MM.1S (cell line): ENCODE data around the gene MCF2L2.

Source experiments
- DNase-seq: peaks from one replicate; pipeline ENCODE4 v3.0.0-alpha.2; 2015
- H2AFZ ChIP-seq: fragments of 300-600 bp; sonication (generic); 2 replicates; pipeline ENCODE4 v1.6.0; 2016; ENCODE audit warnings: antibody characterized with exemption, low read length
- H3F3A ChIP-seq: fragments of 300-600 bp; sonication (generic); 2 replicates; pipeline ENCODE4 v1.6.1; 2016; ENCODE audit warnings: mild to moderate bottlenecking, antibody characterized with exemption, low read length, moderate library complexity, mixed read lengths; ENCODE audit not compliant: insufficient read depth
- H3K27ac ChIP-seq: fragments of 300-600 bp; sonication (generic); 2 replicates; pipeline ENCODE4 v1.5.1; 2016; ENCODE audit warnings: mild to moderate bottlenecking, low read length
- H3K27me3 ChIP-seq: fragments of 300-600 bp; sonication (generic); replicated peaks from 2 replicates; pipeline ENCODE4 v1.6.0; 2016; ENCODE audit warnings: low read length; ENCODE audit not compliant: insufficient read depth
- H3K36me3 ChIP-seq: fragments of 300-600 bp; sonication (generic); replicated peaks from 2 replicates; pipeline ENCODE4 v1.6.1; 2016; ENCODE audit warnings: mild to moderate bottlenecking, low read length, mixed read lengths; ENCODE audit not compliant: insufficient read depth
- H3K4me1 ChIP-seq: fragments of 300-600 bp; sonication (generic); 2 replicates; pipeline ENCODE4 v1.6.1; 2016; ENCODE audit warnings: low read length, mixed read lengths
- H3K4me2 ChIP-seq: fragments of 300-600 bp; sonication (generic); 2 replicates; pipeline ENCODE4 v1.6.0; 2016; ENCODE audit warnings: low read depth, low read length
- H3K4me3 ChIP-seq: fragments of 300-600 bp; sonication (generic); 2 replicates; pipeline ENCODE4 v1.5.1; 2016; ENCODE audit warnings: low read length, mixed read lengths
- H3K79me2 ChIP-seq: fragments of 300-600 bp; sonication (generic); 2 replicates; pipeline ENCODE4 v1.6.1; 2016; ENCODE audit warnings: mixed run types, low read length, mixed read lengths
- H3K9ac ChIP-seq: fragments of 300-600 bp; sonication (generic); 2 replicates; pipeline ENCODE4 v1.6.1; 2016; ENCODE audit warnings: low read length, mixed read lengths
- H3K9me2 ChIP-seq: fragments of 300-600 bp; sonication (generic); replicated peaks from 2 replicates; pipeline ENCODE4 v1.6.1; 2016; ENCODE audit warnings: mild to moderate bottlenecking, low read length, mixed read lengths; ENCODE audit not compliant: insufficient read depth
- H3K9me3 ChIP-seq: fragments of 300-600 bp; sonication (generic); replicated peaks from 2 replicates; pipeline ENCODE4 v1.6.1; 2016; ENCODE audit warnings: mild to moderate bottlenecking, low read length, mixed read lengths; ENCODE audit not compliant: insufficient read depth
- H4K20me1 ChIP-seq: fragments of 300-600 bp; sonication (generic); 2 replicates; pipeline ENCODE4 v1.6.1; 2016; ENCODE audit warnings: mild to moderate bottlenecking, low read length, moderate library complexity, mixed read lengths; ENCODE audit not compliant: insufficient read depth
- EZH2 ChIP-seq: fragments of 300-600 bp; sonication (generic); optimal IDR thresholded peaks from 2 replicates; pipeline ENCODE3; 2017; ENCODE audit warnings: low read depth, mild to moderate bottlenecking, antibody characterized with exemption, low read length, mixed read lengths
- EZH2phosphoT487 ChIP-seq: fragments of 300-600 bp; sonication (generic); IDR thresholded peaks from 2 replicates; pipeline ENCODE4 v1.6.1; 2018; ENCODE audit warnings: antibody characterized with exemption, low read length
- TF ChIP-seq, protein P1 (sequence below): fragments of 300-600 bp; sonication (generic); IDR thresholded peaks from 2 replicates; pipeline ENCODE4 v1.5.1; 2016; ENCODE audit warnings: antibody characterized with exemption, low read length, mixed read lengths

Gene MCF2L2

DNA sequence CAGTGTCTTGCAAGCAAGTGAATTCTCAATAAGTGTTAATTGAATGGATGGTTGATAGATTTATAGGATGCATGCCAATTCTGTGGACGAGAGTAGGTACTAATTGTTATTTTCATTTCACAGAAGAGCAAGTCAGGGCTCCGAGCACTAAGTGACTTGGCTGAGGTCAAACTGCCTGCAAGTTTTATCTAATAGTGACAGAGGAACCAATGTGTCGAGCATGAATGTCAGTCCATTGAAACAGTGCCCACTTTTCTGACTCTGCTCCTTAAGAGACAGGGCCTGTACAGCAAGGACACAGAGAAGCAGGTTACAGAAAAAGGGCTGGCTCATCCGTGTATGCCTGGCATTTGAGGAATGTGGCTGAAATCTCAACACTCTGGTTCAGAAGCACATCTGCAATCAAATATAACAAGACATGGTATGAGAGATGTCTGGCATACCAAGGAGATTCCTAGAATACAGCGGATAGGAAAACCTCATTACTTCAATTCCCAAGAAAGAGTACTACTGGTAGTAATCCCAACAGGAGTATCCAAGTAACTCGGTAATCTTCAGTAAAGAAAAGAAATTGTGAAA is 181.3 kb downstream of the MCF2L2 start:
- Histone ChIP-seq H3F3A (no peaks in the 10 kb centered on the region), H3K27me3 (no peaks in the 10 kb centered on the region), H3K4me2 (no peak overlapping the region), H3K4me3 (no peak overlapping the region), H4K20me1 (no peaks in the 10 kb centered on the region), H3K9me2 (no peaks in the 10 kb centered on the region), H3K9me3 (no peaks in the 10 kb centered on the region), H3K36me3 (no peaks in the 10 kb centered on the region), H3K79me2 (no peaks in the 10 kb centered on the region), H3K4me1 (no peaks in the 10 kb centered on the region), H3K27ac (no peak overlapping the region), H2AFZ (no peak overlapping the region), H3K9ac (no peak overlapping the region)
- DNase-seq: peak; percentile 5
- TF ChIP-seq EZH2 (no peak), EZH2phosphoT487 (no peak)
- TF ChIP-seq, protein P1, sequence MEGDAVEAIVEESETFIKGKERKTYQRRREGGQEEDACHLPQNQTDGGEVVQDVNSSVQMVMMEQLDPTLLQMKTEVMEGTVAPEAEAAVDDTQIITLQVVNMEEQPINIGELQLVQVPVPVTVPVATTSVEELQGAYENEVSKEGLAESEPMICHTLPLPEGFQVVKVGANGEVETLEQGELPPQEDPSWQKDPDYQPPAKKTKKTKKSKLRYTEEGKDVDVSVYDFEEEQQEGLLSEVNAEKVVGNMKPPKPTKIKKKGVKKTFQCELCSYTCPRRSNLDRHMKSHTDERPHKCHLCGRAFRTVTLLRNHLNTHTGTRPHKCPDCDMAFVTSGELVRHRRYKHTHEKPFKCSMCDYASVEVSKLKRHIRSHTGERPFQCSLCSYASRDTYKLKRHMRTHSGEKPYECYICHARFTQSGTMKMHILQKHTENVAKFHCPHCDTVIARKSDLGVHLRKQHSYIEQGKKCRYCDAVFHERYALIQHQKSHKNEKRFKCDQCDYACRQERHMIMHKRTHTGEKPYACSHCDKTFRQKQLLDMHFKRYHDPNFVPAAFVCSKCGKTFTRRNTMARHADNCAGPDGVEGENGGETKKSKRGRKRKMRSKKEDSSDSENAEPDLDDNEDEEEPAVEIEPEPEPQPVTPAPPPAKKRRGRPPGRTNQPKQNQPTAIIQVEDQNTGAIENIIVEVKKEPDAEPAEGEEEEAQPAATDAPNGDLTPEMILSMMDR: no peak

DNA sequence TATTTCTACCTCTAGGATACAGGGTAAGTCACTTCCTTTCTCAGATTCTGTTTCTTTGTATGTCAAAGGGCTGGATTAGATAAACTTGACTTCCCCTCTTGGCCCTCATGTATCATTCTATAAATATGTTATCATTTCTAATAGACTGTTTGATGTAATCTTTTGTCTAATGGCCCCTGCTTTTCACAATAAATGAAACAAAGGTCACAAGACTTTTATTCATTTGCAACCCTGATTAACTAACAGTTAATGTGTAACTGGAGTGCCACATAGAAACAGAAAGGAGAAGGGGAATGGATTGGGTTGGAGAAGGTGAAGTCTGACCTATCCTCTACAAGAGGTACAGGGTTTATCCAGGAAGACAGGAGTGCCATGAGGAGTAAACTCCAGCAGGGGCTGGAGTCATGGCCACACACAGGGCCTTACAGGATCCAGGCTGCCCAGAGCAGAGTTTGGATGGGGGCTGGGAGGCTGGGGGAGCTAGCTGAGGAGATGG is 183.4 kb downstream of the MCF2L2 start:
- H3K9me3 ChIP-seq: no peaks in the 10 kb centered on the region
- H3K79me2 ChIP-seq: no peaks in the 10 kb centered on the region
- no peak for TF ChIP-seq EZH2phosphoT487
- H3K36me3 ChIP-seq: no peaks in the 10 kb centered on the region
- H3K9ac ChIP-seq: no peak overlapping the region
- DNase-seq: no peak
- H3K4me3 ChIP-seq: no peak overlapping the region
- no peaks in the 10 kb centered on the region for H3K4me1 ChIP-seq
- no peaks in the 10 kb centered on the region for H4K20me1 ChIP-seq
- no peak overlapping the region for H2AFZ ChIP-seq
- no peaks in the 10 kb centered on the region for H3F3A ChIP-seq
- H3K4me2 ChIP-seq: no peak overlapping the region
- H3K27ac ChIP-seq: no peak overlapping the region
- no peaks in the 10 kb centered on the region for H3K9me2 ChIP-seq
- H3K27me3 ChIP-seq: no peaks in the 10 kb centered on the region

DNA sequence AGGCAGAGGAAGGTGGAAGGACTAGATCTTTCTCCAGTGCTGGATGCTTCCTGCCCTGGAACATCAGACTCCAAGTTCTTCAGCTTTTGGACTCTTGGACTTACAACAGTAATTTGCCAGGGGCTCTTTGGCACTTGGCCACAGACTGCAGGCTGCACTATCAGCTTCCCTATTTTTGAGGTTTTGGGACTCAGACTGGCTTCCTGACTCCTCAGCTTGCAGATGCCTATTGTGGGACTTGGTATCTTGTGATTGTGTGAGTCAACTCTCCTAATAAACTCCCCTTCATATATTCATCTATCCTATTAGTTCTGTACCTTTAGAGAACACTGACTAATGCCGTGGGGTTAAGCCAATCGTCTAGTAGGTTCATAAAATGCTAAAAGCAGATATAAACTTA is 184.2 kb downstream of the MCF2L2 start:
- Histone ChIP-seq H3K27me3 (no peaks in the 10 kb centered on the region), H3K79me2 (no peaks in the 10 kb centered on the region), H3K36me3 (no peaks in the 10 kb centered on the region), H2AFZ (no peak overlapping the region), H3K9me2 (no peaks in the 10 kb centered on the region), H3K4me1 (no peaks in the 10 kb centered on the region), H3K27ac (no peak overlapping the region), H3K9me3 (no peaks in the 10 kb centered on the region), H3K4me3 (no peak overlapping the region), H3K9ac (no peak overlapping the region), H4K20me1 (no peaks in the 10 kb centered on the region), H3K4me2 (no peak overlapping the region), H3F3A (no peaks in the 10 kb centered on the region)
- no peak for DNase-seq
- TF ChIP-seq, protein P1: no peak
- TF ChIP-seq EZH2phosphoT487: no peak
- no peak for TF ChIP-seq EZH2

- no peaks in the 10 kb centered on the region for H3K9me3 ChIP-seq
- TF ChIP-seq EZH2phosphoT487 (no peak), EZH2 (no peak)
- TF ChIP-seq, protein P1: no peak
- H3K9me2 ChIP-seq: no peaks in the 10 kb centered on the region
- no peak overlapping the region for H3K4me2 ChIP-seq
- no peaks in the 10 kb centered on the region for H3K4me1 ChIP-seq
- no peaks in the 10 kb centered on the region for H3F3A ChIP-seq
- DNase-seq: peak; percentile 2
- no peak overlapping the region for H3K27ac ChIP-seq
- no peak overlapping the region for H3K9ac ChIP-seq
- H4K20me1 ChIP-seq: no peaks in the 10 kb centered on the region
- H3K4me3 ChIP-seq: no peak overlapping the region
- no peaks in the 10 kb centered on the region for H3K27me3 ChIP-seq
- no peak overlapping the region for H2AFZ ChIP-seq
- H3K79me2 ChIP-seq: no peaks in the 10 kb centered on the region
- H3K36me3 ChIP-seq: no peaks in the 10 kb centered on the region
These were observed 186.0 kb downstream of the MCF2L2 start for GRCh38 chr3:183242431-183242830.
